ENCODE results near the gene PFKL.
"Not testable (repeated sequence)": the region's sequence is repeated elsewhere in the genome, so short reads cannot be mapped to it uniquely, and the experiment has no call there.

PFKL gene

GRCh38 chr21:44331650-44332307 lies 31.9 kb downstream of the PFKL start:
- in situ Hi-C loops (cut with HindIII; ENCODE audit: low pct_unique_long_range_greater_than_20kb, low sequenced_read_pairs), result no loop called here
- TF ChIP-seq JUND (IDR thresholded peaks at IDR 0.05; ENCODE audit: low read depth), result no peak
- DNase-seq (ENCODE audit: low read depth in 1 of 2, low spot score in 1 of 2), result peak in 1 of 2 experiments; percentile 33

- no peak for TF ChIP-seq JUND (IDR thresholded peaks at IDR 0.05; ENCODE audit: low read depth)
- no peak for DNase-seq (ENCODE audit: low read depth in 1 of 2, low spot score in 1 of 2)
- in situ Hi-C loops (cut with HindIII; ENCODE audit: low pct_unique_long_range_greater_than_20kb, low sequenced_read_pairs), result no loop called here
Observed at GRCh38 chr21:44332383-44332782, 32.5 kb downstream of the PFKL start.

- in situ Hi-C loops (cut with HindIII; ENCODE audit: low pct_unique_long_range_greater_than_20kb, low sequenced_read_pairs), result no loop called here
- TF ChIP-seq JUND (IDR thresholded peaks at IDR 0.05; ENCODE audit: low read depth), result no peak
- no peak for DNase-seq (ENCODE audit: low read depth in 1 of 2, low spot score in 1 of 2)
Observed at GRCh38 chr21:44332965-44333364, 33.1 kb downstream of the PFKL start.

GRCh38 chr21:44333509-44334328 lies 33.9 kb downstream of the PFKL start:
- no peak for TF ChIP-seq JUND (IDR thresholded peaks at IDR 0.05; ENCODE audit: low read depth)
- no peak for DNase-seq (ENCODE audit: low read depth in 1 of 2, low spot score in 1 of 2)
- in situ Hi-C loops (cut with HindIII; ENCODE audit: low pct_unique_long_range_greater_than_20kb, low sequenced_read_pairs), result no loop called here

GRCh38 chr21:44334329-44335030 lies 34.6 kb downstream of the PFKL start:
- DNase-seq (ENCODE audit: low read depth in 1 of 2, low spot score in 1 of 2), result peak in 1 of 2 experiments; percentile 29
- in situ Hi-C loops (cut with HindIII; ENCODE audit: low pct_unique_long_range_greater_than_20kb, low sequenced_read_pairs), result no loop called here
- no peak for TF ChIP-seq JUND (IDR thresholded peaks at IDR 0.05; ENCODE audit: low read depth)

- no peak for TF ChIP-seq JUND (IDR thresholded peaks at IDR 0.05; ENCODE audit: low read depth)
- no peak for DNase-seq (ENCODE audit: low read depth in 1 of 2, low spot score in 1 of 2)
- in situ Hi-C loops (cut with HindIII; ENCODE audit: low pct_unique_long_range_greater_than_20kb, low sequenced_read_pairs), result no loop called here
Observed at GRCh38 chr21:44335266-44336059, 35.6 kb downstream of the PFKL start.

GRCh38 chr21:44337449-44337848 lies 37.6 kb downstream of the PFKL start:
- TF ChIP-seq JUND (IDR thresholded peaks at IDR 0.05; ENCODE audit: low read depth), result no peak
- in situ Hi-C loops (cut with HindIII; ENCODE audit: low pct_unique_long_range_greater_than_20kb, low sequenced_read_pairs), result no loop called here
- no peak for DNase-seq (ENCODE audit: low read depth in 1 of 2, low spot score in 1 of 2)

- DNase-seq (ENCODE audit: low read depth in 1 of 2, low spot score in 1 of 2), result peak; percentile 69 to 82
- in situ Hi-C loops (cut with HindIII; ENCODE audit: low pct_unique_long_range_greater_than_20kb, low sequenced_read_pairs), result no loop called here
- TF ChIP-seq JUND (IDR thresholded peaks at IDR 0.05; ENCODE audit: low read depth), result no peak
Observed at GRCh38 chr21:44337941-44338895, 38.4 kb downstream of the PFKL start.

GRCh38 chr21:44338971-44339910 lies 39.4 kb downstream of the PFKL start, which contains the start of gene CFAP410:
Gene CFAP410, minus strand, starts transcription at chr21:44339390. Its CDS starts 196 bp downstream, at chr21:44339194.
- in situ Hi-C loops (cut with HindIII; ENCODE audit: low pct_unique_long_range_greater_than_20kb, low sequenced_read_pairs), result no loop called here
- no peak for TF ChIP-seq JUND (IDR thresholded peaks at IDR 0.05; ENCODE audit: low read depth)
- peak; percentile 87 to 96 for DNase-seq (ENCODE audit: low read depth in 1 of 2, low spot score in 1 of 2)

GRCh38 chr21:44341726-44342458 lies 42.0 kb downstream of the PFKL start:
- DNase-seq (ENCODE audit: low read depth in 1 of 2, low spot score in 1 of 2); in situ Hi-C loops (cut with HindIII; ENCODE audit: low pct_unique_long_range_greater_than_20kb, low sequenced_read_pairs): not testable (repeated sequence)

GRCh38 chr21:44342981-44343380 lies 43.1 kb downstream of the PFKL start:
- in situ Hi-C loops (cut with HindIII; ENCODE audit: low pct_unique_long_range_greater_than_20kb, low sequenced_read_pairs); DNase-seq (ENCODE audit: low read depth in 1 of 2, low spot score in 1 of 2): not testable (repeated sequence)
